Epidermal melanocyte (primary cell): Measurements from ENCODE around the gene MUSK.
"Not testable (repeated sequence)": the region's sequence is repeated elsewhere in the genome, so short reads cannot be mapped to it uniquely, and the experiment has no call there.

Experiments
- DNase-seq: peaks from one replicate; pipeline ENCODE4 v3.0.0; 2011; ENCODE audit warnings: low spot score; ENCODE audit not compliant: insufficient read length

The MUSK gene

GRCh38 chr9:110808599-110808980 is 140.0 kb downstream of the MUSK start:
- DNase-seq: no peak

- DNase-seq: no peak
These were observed 140.5 kb downstream of the MUSK start for GRCh38 chr9:110809038-110809595.

GRCh38 chr9:110810262-110810976 is 141.8 kb downstream of the MUSK start:
- no peak for DNase-seq

- DNase-seq: no peak
These were observed 144.3 kb downstream of the MUSK start for GRCh38 chr9:110812886-110813285.

- no peak for DNase-seq
These were observed 145.6 kb downstream of the MUSK start for GRCh38 chr9:110814159-110814558.

GRCh38 chr9:110815361-110815760 is 146.8 kb downstream of the MUSK start:
- no peak for DNase-seq

GRCh38 chr9:110820381-110820780 is 151.8 kb downstream of the MUSK start:
- DNase-seq: no peak

GRCh38 chr9:110821064-110821463 is 152.5 kb downstream of the MUSK start:
- no peak for DNase-seq

- DNase-seq: not testable (repeated sequence)
These were observed 156.5 kb downstream of the MUSK start for GRCh38 chr9:110825129-110825528.

GRCh38 chr9:110825950-110826349 is 157.4 kb downstream of the MUSK start:
- no peak for DNase-seq

- not testable (repeated sequence) for DNase-seq
These were observed 157.8 kb downstream of the MUSK start for GRCh38 chr9:110826400-110826799.

GRCh38 chr9:110828264-110828663 is 159.7 kb downstream of the MUSK start:
- DNase-seq: no peak

GRCh38 chr9:110830495-110830894 is 161.9 kb downstream of the MUSK start:
- DNase-seq: no peak

- no peak for DNase-seq
These were observed 164.3 kb downstream of the MUSK start for GRCh38 chr9:110832926-110833325.

- peak; percentile 49 for DNase-seq
These were observed 166.8 kb downstream of the MUSK start for GRCh38 chr9:110835404-110835803.

GRCh38 chr9:110835859-110836271 is 167.3 kb downstream of the MUSK start:
- DNase-seq: no peak

GRCh38 chr9:110837401-110838005 is 168.9 kb downstream of the MUSK start:
- DNase-seq: no peak

- no peak for DNase-seq
These were observed 173.6 kb downstream of the MUSK start for GRCh38 chr9:110842169-110842568.

GRCh38 chr9:110842986-110843385 is 174.4 kb downstream of the MUSK start:
- no peak for DNase-seq

- DNase-seq: no peak
These were observed 175.5 kb downstream of the MUSK start for GRCh38 chr9:110844121-110844520.

- DNase-seq: no peak
These were observed 177.6 kb downstream of the MUSK start for GRCh38 chr9:110846215-110846614.

GRCh38 chr9:110847671-110848070 is 179.1 kb downstream of the MUSK start:
- no peak for DNase-seq
